OCI-LY7 (cell line): ENCODE data around the gene GRK5. TPM values are rescaled to one million over a fixed set of nuclear protein-coding genes. Genes with fewer than 3 reads are reported as not detected.

ENCODE experiments used
- BruUV-seq: library from RNA; stranded (reverse); fragments of 400-500 nt; replicated peaks from 2 replicates; lab custom pipeline; 2021; lab: Mats Ljungman, UMichigan
- CTCF ChIA-PET: fragments of 300-600 bp; sonication (Branson Sonifier 250); formaldehyde crosslinking; loops from one replicate; lab custom pipeline; 2022; ENCODE audit warnings: antibody characterized with exemption; ENCODE audit not compliant: unreplicated experiment; lab: Charles Lee
- POLR2A ChIA-PET: fragments of 300-600 bp; sonication (Branson Sonifier 250); formaldehyde crosslinking; loops from one replicate; lab custom pipeline; 2022; ENCODE audit warnings: antibody characterized with exemption; lab: Charles Lee
- DNase-seq: peaks from one replicate; pipeline ENCODE4 v3.0.0-alpha.2; 2015; ENCODE audit warnings: low spot score
- H2AFZ ChIP-seq: fragments of 200-600 bp; sonication (generic), shearing (Covaris generic); 2 replicates; pipeline ENCODE4 v1.6.1; 2014; ENCODE audit warnings: mild to moderate bottlenecking, antibody characterized with exemption, low read length, moderate library complexity
- H3K27ac ChIP-seq: fragments of 200-600 bp; sonication (generic); 2 replicates; pipeline ENCODE4 v1.5.1; 2014; ENCODE audit warnings: mixed run types, low read depth, mild to moderate bottlenecking, moderate library complexity, low read length, inconsistent platforms; ENCODE audit not compliant: poor library complexity, severe bottlenecking
- H3K36me3 ChIP-seq: fragments of 200-600 bp; sonication (generic); 2 replicates; pipeline ENCODE4 v1.6.1; 2014; ENCODE audit warnings: mild to moderate bottlenecking, antibody characterized with exemption, low read length, moderate library complexity, mixed read lengths; ENCODE audit not compliant: insufficient read depth
- H3K4me1 ChIP-seq: fragments of 200-600 bp; sonication (generic); 2 replicates; pipeline ENCODE4 v1.5.1; 2014; ENCODE audit warnings: mild to moderate bottlenecking, low read length; ENCODE audit not compliant: insufficient read depth, poor library complexity, severe bottlenecking
- H3K4me2 ChIP-seq: fragments of 200-600 bp; sonication (generic); 2 replicates; pipeline ENCODE4 v1.6.1; 2014; ENCODE audit warnings: mild to moderate bottlenecking, low read length
- H3K4me3 ChIP-seq: fragments of 200-600 bp; sonication (generic); 2 replicates; pipeline ENCODE4 v1.5.1; 2014; ENCODE audit warnings: mild to moderate bottlenecking, low read depth, low read length; ENCODE audit not compliant: poor library complexity, severe bottlenecking
- H3K79me2 ChIP-seq: fragments of 200-600 bp; sonication (generic); 2 replicates; pipeline ENCODE4 v1.6.1; 2016; ENCODE audit warnings: low read depth, mild to moderate bottlenecking, low read length, moderate library complexity, mixed read lengths; ENCODE audit not compliant: insufficient read depth
- H3K9me2 ChIP-seq: fragments of 200-600 bp; sonication (generic); 2 replicates; pipeline ENCODE4 v1.6.1; 2016; ENCODE audit warnings: mild to moderate bottlenecking, low read length, mixed read lengths; ENCODE audit not compliant: insufficient read depth
- H3K9me3 ChIP-seq: fragments of 200-600 bp; sonication (generic); 2 replicates; pipeline ENCODE4 v1.6.1; 2014; ENCODE audit warnings: mild to moderate bottlenecking, mixed run types, low read length, mixed read lengths
- H4K20me1 ChIP-seq: fragments of 200-600 bp; sonication (generic); 2 replicates; pipeline ENCODE4 v1.6.1; 2014; ENCODE audit warnings: mild to moderate bottlenecking, antibody characterized with exemption, low read length, moderate library complexity, mixed read lengths; ENCODE audit not compliant: insufficient read depth
- EZH2phosphoT487 ChIP-seq: fragments of 200-600 bp; sonication (generic); IDR thresholded peaks from 2 replicates; pipeline ENCODE4 v1.6.1; 2018; ENCODE audit warnings: low read depth, borderline replicate concordance, mild to moderate bottlenecking, mixed run types, antibody characterized with exemption, low read length, moderate library complexity, mixed read lengths
- intact Hi-C: fragments of 100-400 bp; cut with micrococcal nuclease; formaldehyde crosslinking; loops from one replicate; pipeline ENCODE4 v1.10.0; 2022; ENCODE audit not compliant: unreplicated experiment
- total RNA-seq, 2 experiments: library from RNA; depleted of rRNA in 1 of 2; stranded (reverse); fragments of >200 nt in 1 of 2; shearing (Covaris generic) in 1 of 2; gene quantifications; 2 replicates each; pipeline ENCODE4 v1.2.3, GENCODE V29; 2014 to 2022
- TF ChIP-seq, protein P1 (sequence below): fragments of 200-600 bp; sonication (generic); conservative IDR thresholded peaks from 2 replicates; pipeline ENCODE4 v1.5.1; 2014; ENCODE audit warnings: mild to moderate bottlenecking, antibody characterized with exemption, low read length, moderate library complexity, mixed read lengths

The GRK5 gene
- total RNA-seq, 2 experiments from 2014 or later, result 4.7 to 10.2 TPM

DNA sequence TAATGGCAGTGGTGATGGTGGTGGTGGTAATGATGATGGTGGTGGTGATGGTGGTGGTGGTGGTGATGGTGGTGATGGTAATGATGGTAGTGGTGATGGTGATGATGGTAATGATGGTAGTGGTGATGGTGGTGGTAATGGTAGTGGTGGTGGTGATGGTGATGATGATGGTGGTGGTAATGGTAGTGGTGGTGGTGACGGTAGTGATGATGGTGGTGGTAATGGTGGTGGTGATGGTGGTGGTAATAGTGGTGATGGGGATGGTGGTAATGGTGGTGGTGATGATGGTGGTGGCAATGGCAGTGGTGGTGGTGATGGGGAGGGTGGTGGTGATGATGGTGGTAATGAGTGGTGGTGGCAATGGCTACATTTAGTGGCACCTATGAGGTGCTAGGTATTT, 105.7 kb downstream of the GRK5 start:
- ChIA-PET POLR2A (no interaction called here), CTCF (no interaction called here)
- Histone ChIP-seq H3K9me2 (no peaks in the 10 kb centered on the region), H3K79me2 (no peaks in the 10 kb centered on the region; the same call in 1 of the 2 replicates), H3K36me3 (no peaks in the 10 kb centered on the region), H4K20me1 (no peaks in the 10 kb centered on the region), H3K27ac (no peak overlapping the region), H3K4me2 (no peak overlapping the region), H3K9me3 (no peaks in the 10 kb centered on the region), H2AFZ (no peak overlapping the region), H3K4me1 (peaks cover 36% of the 10 kb centered on the region), H3K4me3 (no peak overlapping the region)
- intact Hi-C loops, result no loop called here
- no TSS peak for BruUV-seq
- TF ChIP-seq, protein P1, sequence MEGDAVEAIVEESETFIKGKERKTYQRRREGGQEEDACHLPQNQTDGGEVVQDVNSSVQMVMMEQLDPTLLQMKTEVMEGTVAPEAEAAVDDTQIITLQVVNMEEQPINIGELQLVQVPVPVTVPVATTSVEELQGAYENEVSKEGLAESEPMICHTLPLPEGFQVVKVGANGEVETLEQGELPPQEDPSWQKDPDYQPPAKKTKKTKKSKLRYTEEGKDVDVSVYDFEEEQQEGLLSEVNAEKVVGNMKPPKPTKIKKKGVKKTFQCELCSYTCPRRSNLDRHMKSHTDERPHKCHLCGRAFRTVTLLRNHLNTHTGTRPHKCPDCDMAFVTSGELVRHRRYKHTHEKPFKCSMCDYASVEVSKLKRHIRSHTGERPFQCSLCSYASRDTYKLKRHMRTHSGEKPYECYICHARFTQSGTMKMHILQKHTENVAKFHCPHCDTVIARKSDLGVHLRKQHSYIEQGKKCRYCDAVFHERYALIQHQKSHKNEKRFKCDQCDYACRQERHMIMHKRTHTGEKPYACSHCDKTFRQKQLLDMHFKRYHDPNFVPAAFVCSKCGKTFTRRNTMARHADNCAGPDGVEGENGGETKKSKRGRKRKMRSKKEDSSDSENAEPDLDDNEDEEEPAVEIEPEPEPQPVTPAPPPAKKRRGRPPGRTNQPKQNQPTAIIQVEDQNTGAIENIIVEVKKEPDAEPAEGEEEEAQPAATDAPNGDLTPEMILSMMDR, result no peak
- no peak for TF ChIP-seq EZH2phosphoT487
- DNase-seq, result no peak

DNA sequence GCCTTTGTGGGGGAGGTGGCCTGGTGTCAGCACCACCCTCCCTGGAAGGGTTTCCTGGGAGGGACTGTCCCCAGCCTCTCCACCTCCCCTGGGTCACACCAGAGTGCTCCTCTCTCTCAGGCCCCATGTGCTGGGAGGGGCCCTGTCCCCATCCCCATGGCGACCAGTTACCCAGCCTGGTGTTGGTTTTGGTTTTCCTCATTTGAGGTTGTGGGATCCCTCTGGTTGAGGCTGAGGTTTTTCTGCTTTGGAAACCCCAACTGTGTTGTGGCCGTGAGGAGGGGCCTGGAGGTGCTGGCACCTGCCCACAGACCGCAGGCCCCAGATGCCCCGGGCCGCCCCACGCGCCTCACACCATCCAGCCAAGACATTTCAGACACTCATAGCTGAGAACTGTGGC, 106.3 kb downstream of the GRK5 start:
- peaks cover 30% of the 10 kb centered on the region for H3K4me1 ChIP-seq

DNA sequence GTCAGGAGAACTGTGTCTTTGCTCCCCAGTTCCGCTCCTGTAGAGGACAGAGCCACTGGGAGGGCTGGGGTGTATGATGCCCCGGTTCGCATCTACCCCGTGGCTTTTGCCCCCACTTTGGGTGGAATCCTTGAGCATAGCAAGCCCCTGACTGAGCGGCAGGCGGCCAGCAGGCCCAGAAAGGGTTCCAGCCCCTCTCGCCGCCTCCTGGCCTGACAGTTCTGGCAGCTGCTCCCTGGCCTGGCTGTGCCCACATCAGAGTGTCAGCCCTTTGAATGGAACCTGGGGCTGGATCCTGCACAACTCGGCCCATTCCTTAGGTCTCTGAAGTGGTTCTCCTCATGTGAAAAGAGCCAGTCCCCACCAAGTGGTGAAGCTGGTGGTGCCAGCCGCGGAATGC, 106.7 kb downstream of the GRK5 start:
- BruUV-seq, result no TSS peak
- Histone ChIP-seq H2AFZ (no peak overlapping the region), H3K9me3 (no peaks in the 10 kb centered on the region), H3K9me2 (no peaks in the 10 kb centered on the region), H4K20me1 (no peaks in the 10 kb centered on the region), H3K4me3 (no peak overlapping the region), H3K36me3 (no peaks in the 10 kb centered on the region), H3K4me2 (no peak overlapping the region), H3K79me2 (no peaks in the 10 kb centered on the region; the same call in 1 of the 2 replicates), H3K4me1 (peaks cover 26% of the 10 kb centered on the region), H3K27ac (no peak overlapping the region)
- ChIA-PET CTCF (no interaction called here), POLR2A (interaction anchor here (0.6 kb wide), 1 partner anchor 150 kb away, joined by 6 read pairs; no protein-coding TSS in a partner anchor)
- TF ChIP-seq, protein P1, result no peak
- no peak for TF ChIP-seq EZH2phosphoT487
- intact Hi-C loops, result no loop called here
- no peak for DNase-seq

More for the DNA sequence above, 106.3 kb downstream of the GRK5 start:
- no peak overlapping the region for H3K4me2 ChIP-seq
- intact Hi-C loops, result no loop called here
- H3K4me3 ChIP-seq, result no peak overlapping the region
- H3K9me2 ChIP-seq, result no peaks in the 10 kb centered on the region
- no TSS peak for BruUV-seq
- no peak overlapping the region for H2AFZ ChIP-seq
- DNase-seq, result no peak
- POLR2A ChIA-PET, result no interaction called here
- CTCF ChIA-PET, result no interaction called here
- no peaks in the 10 kb centered on the region for H4K20me1 ChIP-seq
- TF ChIP-seq, protein P1, result no peak
- no peak for TF ChIP-seq EZH2phosphoT487
- H3K27ac ChIP-seq, result no peak overlapping the region
- H3K36me3 ChIP-seq, result no peaks in the 10 kb centered on the region
- H3K9me3 ChIP-seq, result no peaks in the 10 kb centered on the region
- H3K79me2 ChIP-seq, result no peaks in the 10 kb centered on the region; the same call in 1 of the 2 replicates
